ENCODE data around the gene ZNF253.
"Not testable (repeated sequence)": the region's sequence is repeated elsewhere in the genome, so short reads cannot be mapped to it uniquely, and the experiment has no call there.

Gene ZNF253

DNA sequence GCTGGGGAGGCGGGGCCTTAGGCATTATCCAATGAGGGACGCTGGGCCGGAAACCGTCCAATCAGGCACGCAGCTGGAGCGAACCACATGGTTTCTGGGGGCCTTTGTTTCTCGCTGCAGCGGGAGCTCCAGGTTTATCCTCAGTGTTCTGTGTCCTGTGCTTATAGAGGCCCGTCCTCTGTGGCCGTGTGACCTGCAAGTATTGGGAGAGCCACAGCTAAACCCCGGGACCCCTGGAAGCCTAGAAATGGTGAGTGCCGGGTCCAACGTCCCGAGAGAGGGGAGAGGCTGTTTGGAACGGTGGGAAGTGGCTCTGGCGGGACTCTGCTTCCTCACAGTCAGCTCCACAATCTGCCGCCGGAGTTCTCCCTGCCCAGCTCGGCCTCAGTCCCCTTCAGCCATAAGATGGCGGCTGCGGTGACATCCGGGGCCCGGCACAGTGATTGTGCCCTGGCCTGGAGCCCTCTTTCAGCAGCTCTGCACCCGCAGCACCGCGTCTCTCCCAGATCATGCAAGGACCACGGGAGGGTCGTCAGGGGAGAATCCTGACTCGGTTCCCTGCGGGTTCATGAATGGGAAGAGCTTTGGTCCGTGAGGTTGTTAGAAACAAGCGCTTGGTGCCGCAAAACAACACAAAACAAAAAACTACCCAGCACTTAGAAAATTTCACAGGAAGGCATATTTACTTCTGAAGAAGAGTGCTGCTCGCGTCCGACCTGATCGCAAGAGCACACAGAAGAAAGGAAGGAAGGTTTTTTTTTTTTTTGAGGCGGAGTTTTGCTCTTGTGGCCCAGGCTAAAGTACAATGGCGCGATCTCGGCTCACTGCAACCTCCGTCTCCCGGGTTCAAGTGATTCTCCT, at the start of gene ZNF253:
TSS of gene ZNF253 (plus strand) at position 133 of the 861 bp plus-strand sequence. CDS start at position 248, 115 bp downstream.
- Mint-ChIP-seq H3K4me3 (peak within 1 kb of the TSS; percentile 97), H3K27me3 (ENCODE audit: low read depth) (no peaks in the 10 kb centered on the region), H3K4me1 (ENCODE audit: low read depth) (peaks cover 12% of the 10 kb centered on the region), H3K27ac (peak within 1 kb of the TSS; percentile 98), H3K36me3 (ENCODE audit: low read depth) (peaks cover 28% of the 10 kb centered on the region), H3K9me3 (peaks cover 35% of the 10 kb centered on the region)

GRCh38 chr19:19816679-19817078, 49.0 kb upstream of the ZNF253 start:
- peaks cover 10% of the 10 kb centered on the region for H3K4me1 Mint-ChIP-seq (ENCODE audit: low read depth)
- no peaks in the 10 kb centered on the region for H3K27me3 Mint-ChIP-seq (ENCODE audit: low read depth)
- H3K36me3 Mint-ChIP-seq (ENCODE audit: low read depth) = peaks cover 71% of the 10 kb centered on the region
- H3K27ac Mint-ChIP-seq = peak overlapping the region; percentile 97
- H3K9me3 Mint-ChIP-seq = peaks cover 66% of the 10 kb centered on the region
- H3K4me3 Mint-ChIP-seq = no peak overlapping the region

GRCh38 chr19:19817357-19817756, 48.3 kb upstream of the ZNF253 start:
- Mint-ChIP-seq H3K27me3 (ENCODE audit: low read depth) (no peaks in the 10 kb centered on the region), H3K4me1 (ENCODE audit: low read depth) (peaks cover 10% of the 10 kb centered on the region), H3K36me3 (ENCODE audit: low read depth) (peaks cover 66% of the 10 kb centered on the region), H3K4me3 (peak overlapping the region; percentile 72), H3K27ac (peak overlapping the region; percentile 97), H3K9me3 (peaks cover 60% of the 10 kb centered on the region)

GRCh38 chr19:19820774-19821320, 44.8 kb upstream of the ZNF253 start:
- peaks cover 63% of the 10 kb centered on the region for H3K9me3 Mint-ChIP-seq
- H3K4me1 Mint-ChIP-seq (ENCODE audit: low read depth) = peaks cover 12% of the 10 kb centered on the region
- peak overlapping the region; percentile 97 for H3K4me3 Mint-ChIP-seq
- no peaks in the 10 kb centered on the region for H3K27me3 Mint-ChIP-seq (ENCODE audit: low read depth)
- peaks cover 39% of the 10 kb centered on the region for H3K36me3 Mint-ChIP-seq (ENCODE audit: low read depth)
- H3K27ac Mint-ChIP-seq = peak overlapping the region; percentile 98

- Mint-ChIP-seq H3K4me3 (peak within 1 kb of the TSS; percentile 97), H3K9me3 (peaks cover 68% of the 10 kb centered on the region), H3K27ac (peak within 1 kb of the TSS; percentile 98), H3K27me3 (ENCODE audit: low read depth) (no peaks in the 10 kb centered on the region), H3K4me1 (ENCODE audit: low read depth) (peaks cover 12% of the 10 kb centered on the region), H3K36me3 (ENCODE audit: low read depth) (peaks cover 38% of the 10 kb centered on the region)
Observed at GRCh38 chr19:19821366-19821951, 44.2 kb upstream of the ZNF253 start, which contains the start of gene ZNF506. TSS of gene ZNF506 (minus strand) at chr19:19821750. CDS start at chr19:19821603, 147 bp downstream.

GRCh38 chr19:19821976-19822375, 43.7 kb upstream of the ZNF253 start:
- peak overlapping the region; percentile 67 for H3K27ac Mint-ChIP-seq
- H3K36me3 Mint-ChIP-seq (ENCODE audit: low read depth) = peaks cover 36% of the 10 kb centered on the region
- not testable (repeated sequence) for H3K27me3 Mint-ChIP-seq (ENCODE audit: low read depth)
- peaks cover 71% of the 10 kb centered on the region for H3K9me3 Mint-ChIP-seq
- peak overlapping the region; percentile 97 for H3K4me3 Mint-ChIP-seq
- peaks cover 12% of the 10 kb centered on the region for H3K4me1 Mint-ChIP-seq (ENCODE audit: low read depth)

DNA sequence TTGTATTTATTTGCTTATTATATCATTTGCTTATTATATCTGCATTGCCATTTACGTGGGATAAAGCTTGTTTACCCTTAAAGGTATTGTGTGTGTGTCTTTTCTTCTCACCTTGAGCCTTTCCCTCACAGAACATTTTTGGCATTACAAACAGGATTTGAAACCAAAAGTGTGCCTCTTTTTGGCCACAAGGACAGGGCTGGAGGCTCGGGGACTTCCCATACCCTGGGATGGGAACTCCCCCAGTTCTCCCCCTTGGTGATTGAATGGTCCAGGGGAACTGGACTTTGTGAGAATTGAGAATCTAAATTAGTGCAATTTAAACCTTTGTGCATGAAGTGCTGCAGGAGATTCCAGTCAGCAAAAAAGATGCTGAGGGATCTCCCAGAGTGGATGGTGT, 41.8 kb upstream of the ZNF253 start:
- Mint-ChIP-seq H3K4me1 (ENCODE audit: low read depth) (peaks cover 5% of the 10 kb centered on the region), H3K4me3 (no peak overlapping the region), H3K27me3 (ENCODE audit: low read depth) (no peaks in the 10 kb centered on the region), H3K9me3 (peaks cover 79% of the 10 kb centered on the region), H3K36me3 (ENCODE audit: low read depth) (peaks cover 21% of the 10 kb centered on the region), H3K27ac (no peak overlapping the region)

DNA sequence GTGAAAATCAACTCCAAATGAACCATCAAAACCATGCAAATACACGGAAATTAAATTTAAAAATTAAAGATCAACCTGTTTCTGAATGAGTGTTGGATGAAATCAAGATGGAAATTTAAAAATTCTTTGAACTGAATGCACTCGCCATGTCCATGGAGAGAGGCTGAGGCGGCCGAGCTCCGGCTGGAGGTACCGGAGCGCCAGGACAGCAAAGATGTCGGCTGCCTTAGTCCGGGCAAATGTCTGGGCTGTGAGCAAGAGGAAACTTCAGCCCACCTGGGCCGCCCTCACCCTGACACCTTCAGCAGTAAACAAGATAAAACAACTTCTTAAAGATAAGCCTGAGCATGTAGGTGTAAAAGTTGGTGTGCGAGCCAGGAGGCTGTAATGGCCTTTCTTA, 38.8 kb upstream of the ZNF253 start:
- peaks cover 8% of the 10 kb centered on the region for H3K36me3 Mint-ChIP-seq (ENCODE audit: low read depth)

DNA sequence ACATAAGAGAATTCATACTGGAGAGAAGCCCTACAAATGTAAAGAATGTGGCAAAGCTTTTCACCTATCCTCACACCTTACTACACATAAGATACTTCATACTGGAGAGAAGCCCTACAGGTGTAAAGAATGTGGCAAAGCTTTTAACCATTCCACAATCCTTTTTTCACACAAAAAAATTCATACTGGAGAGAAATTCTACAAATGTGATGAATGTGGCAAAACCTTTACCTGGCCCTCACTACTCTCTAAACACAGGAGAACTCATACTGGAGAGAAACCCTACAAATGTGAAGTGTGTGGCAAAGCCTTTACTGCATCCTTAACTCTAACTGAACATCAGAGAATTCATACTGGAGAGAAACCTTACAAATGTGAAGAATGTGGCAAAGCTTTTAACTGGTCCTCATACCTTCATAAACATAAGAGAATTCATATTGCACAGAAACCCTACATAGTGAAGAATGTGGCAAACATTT, 30.1 kb upstream of the ZNF253 start:
- H3K27ac Mint-ChIP-seq = no peak overlapping the region
- no peak overlapping the region for H3K4me3 Mint-ChIP-seq
- no peaks in the 10 kb centered on the region for H3K27me3 Mint-ChIP-seq (ENCODE audit: low read depth)
- H3K9me3 Mint-ChIP-seq = peaks cover 36% of the 10 kb centered on the region
- peaks cover 10% of the 10 kb centered on the region for H3K36me3 Mint-ChIP-seq (ENCODE audit: low read depth)
- H3K4me1 Mint-ChIP-seq (ENCODE audit: low read depth) = no peaks in the 10 kb centered on the region

More for the DNA sequence above, 38.8 kb upstream of the ZNF253 start:
- no peaks in the 10 kb centered on the region for H3K27me3 Mint-ChIP-seq (ENCODE audit: low read depth)
- peaks cover 76% of the 10 kb centered on the region for H3K9me3 Mint-ChIP-seq
- no peak overlapping the region for H3K27ac Mint-ChIP-seq
- no peak overlapping the region for H3K4me3 Mint-ChIP-seq
- H3K4me1 Mint-ChIP-seq (ENCODE audit: low read depth) = peaks cover 3% of the 10 kb centered on the region

GRCh38 chr19:19847781-19848180, 17.9 kb upstream of the ZNF253 start:
- Mint-ChIP-seq H3K27ac (no peak overlapping the region), H3K4me3 (no peak overlapping the region), H3K36me3 (ENCODE audit: low read depth) (no peaks in the 10 kb centered on the region), H3K4me1 (ENCODE audit: low read depth) (no peaks in the 10 kb centered on the region), H3K9me3 (peaks cover 48% of the 10 kb centered on the region), H3K27me3 (ENCODE audit: low read depth) (no peaks in the 10 kb centered on the region)

DNA sequence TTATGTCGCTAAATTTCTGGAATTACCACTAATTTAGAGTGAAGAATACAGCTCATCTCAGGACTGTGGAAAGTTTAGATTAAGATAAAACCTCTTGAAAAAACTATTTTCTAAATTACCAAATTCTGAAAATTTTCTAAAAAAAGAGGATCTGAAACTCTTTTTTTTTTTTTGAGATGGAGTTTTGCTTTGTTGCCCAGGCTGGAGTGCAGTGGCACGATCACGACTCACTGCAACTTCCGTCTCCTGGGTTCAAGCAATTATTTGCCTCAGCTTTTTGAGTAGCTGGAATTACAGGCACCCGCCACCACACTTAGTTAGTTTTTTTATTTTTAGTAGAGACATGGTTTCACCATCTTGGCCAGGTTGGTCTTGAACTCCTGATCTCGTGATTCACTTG, 16.6 kb upstream of the ZNF253 start:
- Mint-ChIP-seq H3K9me3 (peaks cover 46% of the 10 kb centered on the region), H3K4me1 (ENCODE audit: low read depth) (no peaks in the 10 kb centered on the region), H3K4me3 (no peak overlapping the region), H3K36me3 (ENCODE audit: low read depth) (no peaks in the 10 kb centered on the region), H3K27me3 (ENCODE audit: low read depth) (no peaks in the 10 kb centered on the region), H3K27ac (no peak overlapping the region)

GRCh38 chr19:19851740-19852139, 13.9 kb upstream of the ZNF253 start:
- not testable (repeated sequence) for H3K27me3 Mint-ChIP-seq (ENCODE audit: low read depth); H3K36me3 Mint-ChIP-seq (ENCODE audit: low read depth); H3K27ac Mint-ChIP-seq; H3K4me3 Mint-ChIP-seq; H3K4me1 Mint-ChIP-seq (ENCODE audit: low read depth)
- H3K9me3 Mint-ChIP-seq = peaks cover 58% of the 10 kb centered on the region

- H3K27ac Mint-ChIP-seq = no peak overlapping the region
- H3K36me3 Mint-ChIP-seq (ENCODE audit: low read depth) = peaks cover 8% of the 10 kb centered on the region
- peaks cover 67% of the 10 kb centered on the region for H3K9me3 Mint-ChIP-seq
- no peaks in the 10 kb centered on the region for H3K27me3 Mint-ChIP-seq (ENCODE audit: low read depth)
- H3K4me3 Mint-ChIP-seq = no peak overlapping the region
- peaks cover 2% of the 10 kb centered on the region for H3K4me1 Mint-ChIP-seq (ENCODE audit: low read depth)
Observed at GRCh38 chr19:19858751-19859150, 6.9 kb upstream of the ZNF253 start.

DNA sequence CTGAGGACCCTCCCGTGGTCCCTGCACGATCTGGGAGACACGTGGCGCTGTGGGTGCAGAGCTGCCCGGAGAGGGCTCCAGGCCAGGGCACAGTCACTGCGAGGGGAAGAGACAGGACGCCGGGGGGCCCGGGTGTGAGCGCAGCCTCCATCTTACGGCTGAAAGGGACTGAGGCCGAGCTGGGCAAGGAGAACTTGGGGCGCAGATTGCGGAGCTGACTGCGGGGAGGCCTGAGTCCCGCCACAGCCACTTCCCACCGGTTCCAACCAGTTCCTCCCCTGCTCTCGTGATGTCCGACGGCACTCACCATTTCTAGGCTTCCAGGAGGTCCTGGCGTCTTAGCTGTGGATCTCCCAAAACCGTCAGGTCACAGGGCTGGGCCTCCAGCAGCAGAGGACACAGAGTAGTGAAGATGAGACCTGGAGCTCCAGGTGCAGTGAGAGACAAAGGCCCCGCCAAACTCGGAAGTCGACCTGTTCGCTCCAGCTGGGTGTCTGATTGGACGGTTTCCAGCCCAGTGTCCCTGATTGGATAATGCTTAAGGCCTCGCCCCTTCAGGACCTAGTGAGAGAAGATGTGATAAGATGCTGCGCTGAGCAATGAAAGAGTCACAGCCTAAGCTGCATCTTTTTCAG, 4.8 kb upstream of the ZNF253 start:
- no peak overlapping the region for H3K27ac Mint-ChIP-seq
- H3K4me1 Mint-ChIP-seq (ENCODE audit: low read depth) = peaks cover 2% of the 10 kb centered on the region
- peaks cover 9% of the 10 kb centered on the region for H3K36me3 Mint-ChIP-seq (ENCODE audit: low read depth)
- H3K4me3 Mint-ChIP-seq = peak overlapping the region; percentile 58
- H3K27me3 Mint-ChIP-seq (ENCODE audit: low read depth) = no peaks in the 10 kb centered on the region
- peaks cover 49% of the 10 kb centered on the region for H3K9me3 Mint-ChIP-seq
